ENCODE data around the gene PAPLN. TPM values are rescaled to one million over a fixed set of nuclear protein-coding genes. Genes with fewer than 3 reads are reported as not detected.
"Not testable (repeated sequence)": the region's sequence is repeated elsewhere in the genome, so short reads cannot be mapped to it uniquely, and the experiment has no call there.

PAPLN gene
- total RNA-seq, 1 experiment from 2014 or later = 1.7 TPM

- no peak for DNase-seq (ENCODE audit: low read depth)
Measured at GRCh38 chr14:73289729-73290128, 52.4 kb downstream of the PAPLN start.

- no peak for DNase-seq (ENCODE audit: low read depth)
Measured at GRCh38 chr14:73290279-73290678, 53.0 kb downstream of the PAPLN start.

- DNase-seq (ENCODE audit: low read depth) = no peak
Measured at GRCh38 chr14:73293782-73294781, 56.8 kb downstream of the PAPLN start.

GRCh38 chr14:73295198-73295796, 58.0 kb downstream of the PAPLN start:
- peak; percentile 25 for DNase-seq (ENCODE audit: low read depth)

DNA sequence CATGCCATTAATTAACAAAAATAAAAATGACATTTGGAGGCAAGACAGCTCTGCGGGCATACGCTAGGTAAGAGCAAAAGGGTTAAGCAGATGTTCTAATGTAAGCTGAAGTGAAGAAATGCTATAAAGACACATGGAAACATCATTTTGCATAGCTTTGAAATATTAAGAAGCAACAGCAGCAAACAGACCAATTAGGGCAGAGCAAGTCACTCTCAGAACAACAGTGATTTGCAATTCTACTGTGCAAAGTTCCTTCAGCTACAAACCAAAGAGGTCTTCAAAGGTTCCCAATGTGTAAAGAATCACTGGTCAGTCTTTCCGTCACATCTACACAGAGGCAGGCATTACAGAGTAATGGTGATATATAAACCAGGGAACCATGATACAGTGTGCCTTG, 68.2 kb downstream of the PAPLN start:
- no peak for DNase-seq (ENCODE audit: low read depth)

DNA sequence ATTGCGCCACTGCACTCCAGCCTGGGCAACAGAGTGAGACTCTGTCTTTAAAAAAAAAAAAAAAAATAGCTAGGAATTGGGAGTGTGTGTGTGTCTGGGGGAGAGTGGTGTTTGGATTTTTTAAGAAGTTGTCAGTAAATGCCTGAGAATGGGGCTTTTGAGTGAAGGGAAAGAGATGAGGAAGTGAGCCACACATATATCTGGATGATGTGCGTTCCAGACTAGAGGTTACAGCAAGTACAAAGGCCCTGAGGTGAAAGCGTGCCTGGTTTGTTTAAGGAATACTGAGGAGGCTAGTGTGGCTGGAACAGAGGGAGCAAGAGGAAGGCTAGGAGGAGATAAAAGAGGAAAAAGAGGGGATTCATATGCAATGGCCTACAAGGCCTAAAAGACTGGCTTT, 70.0 kb downstream of the PAPLN start:
- DNase-seq (ENCODE audit: low read depth) = no peak

DNA sequence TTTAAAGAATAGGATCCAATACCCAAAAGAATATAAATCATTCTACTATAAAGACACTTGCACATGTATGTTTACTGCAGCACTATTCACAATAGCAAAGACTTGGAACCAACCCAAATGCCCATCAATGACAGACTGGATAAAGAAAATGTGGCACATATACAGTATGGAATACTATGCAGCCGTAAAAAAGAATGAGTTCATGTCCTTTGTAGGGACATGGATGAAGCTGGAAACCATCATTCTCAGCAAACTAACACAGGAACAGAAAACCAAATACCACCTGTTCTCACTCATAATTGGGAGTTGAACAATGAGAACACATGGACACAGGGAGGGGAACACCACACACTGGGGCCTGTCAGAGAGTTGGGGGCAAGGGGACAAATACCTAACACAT, 71.9 kb downstream of the PAPLN start:
- DNase-seq (ENCODE audit: low read depth) = not testable (repeated sequence)

GRCh38 chr14:73311708-73312030, 74.4 kb downstream of the PAPLN start:
- no peak for DNase-seq (ENCODE audit: low read depth)

DNA sequence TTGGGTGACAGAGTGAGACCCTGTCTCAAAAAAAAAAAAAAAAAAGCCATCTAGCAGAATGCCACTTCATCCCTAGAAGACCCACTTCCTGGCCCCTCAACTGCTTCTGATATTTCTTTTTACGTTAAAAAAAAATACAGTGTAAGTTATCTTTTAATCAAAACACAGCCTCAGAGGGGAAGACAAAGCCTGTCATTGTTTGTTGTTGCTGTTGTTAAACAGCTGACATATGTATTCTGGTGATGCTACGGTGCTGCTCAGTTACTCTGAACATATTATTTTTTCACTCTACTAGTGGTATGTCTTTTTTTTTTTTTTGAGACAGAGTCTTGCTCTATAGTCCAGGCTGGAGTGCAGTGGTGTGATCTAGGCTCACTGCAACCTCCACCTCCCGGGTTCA, 75.4 kb downstream of the PAPLN start:
- no peak for DNase-seq (ENCODE audit: low read depth)

GRCh38 chr14:73313151-73313550, 75.8 kb downstream of the PAPLN start:
- DNase-seq (ENCODE audit: low read depth) = no peak

- no peak for DNase-seq (ENCODE audit: low read depth)
Measured at GRCh38 chr14:73323896-73324399, 86.6 kb downstream of the PAPLN start.

Other genes with a start within 250 kb of the PAPLN start
- 3.8 and 5.3 TPM in 2 replicates for gene ZFYVE1, start 210.4 kb upstream of the PAPLN start, total RNA-seq (2014; rRNA removed; shearing (Covaris generic))
- gene RBM25, start 179.0 kb upstream of the PAPLN start, total RNA-seq (2014; rRNA removed; shearing (Covaris generic)) = 57.4 and 58.1 TPM in 2 replicates
- gene PSEN1, start 101.0 kb upstream of the PAPLN start, total RNA-seq (2014; rRNA removed; shearing (Covaris generic)) = 24.1 and 27.2 TPM in 2 replicates
- 12.9 and 15.2 TPM in 2 replicates for gene NUMB, start 221.0 kb downstream of the PAPLN start, total RNA-seq (2014; rRNA removed; shearing (Covaris generic))